ENCODE measurements around the gene OLFM2.

DNA sequence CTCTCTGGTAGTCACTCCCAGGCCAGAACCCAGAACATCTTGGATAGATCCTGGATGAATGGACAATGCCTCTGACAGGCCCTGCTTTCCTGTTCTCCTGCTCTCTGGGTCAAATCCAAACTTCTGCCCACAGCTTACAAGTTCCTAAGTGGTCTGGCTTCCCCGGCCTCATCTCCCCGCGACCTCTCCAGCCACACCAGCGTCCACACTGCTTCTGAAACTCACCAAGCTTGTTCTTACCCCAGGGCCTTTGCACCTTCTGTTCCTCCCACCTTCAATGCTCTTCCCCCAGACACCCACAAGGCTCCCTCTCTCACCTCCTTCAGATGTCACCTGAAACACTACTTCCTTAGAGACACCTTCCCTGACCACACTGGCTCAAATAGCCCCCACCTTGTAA, 3.5 kb downstream of the OLFM2 start:
- TF ChIP-seq, protein P1, sequence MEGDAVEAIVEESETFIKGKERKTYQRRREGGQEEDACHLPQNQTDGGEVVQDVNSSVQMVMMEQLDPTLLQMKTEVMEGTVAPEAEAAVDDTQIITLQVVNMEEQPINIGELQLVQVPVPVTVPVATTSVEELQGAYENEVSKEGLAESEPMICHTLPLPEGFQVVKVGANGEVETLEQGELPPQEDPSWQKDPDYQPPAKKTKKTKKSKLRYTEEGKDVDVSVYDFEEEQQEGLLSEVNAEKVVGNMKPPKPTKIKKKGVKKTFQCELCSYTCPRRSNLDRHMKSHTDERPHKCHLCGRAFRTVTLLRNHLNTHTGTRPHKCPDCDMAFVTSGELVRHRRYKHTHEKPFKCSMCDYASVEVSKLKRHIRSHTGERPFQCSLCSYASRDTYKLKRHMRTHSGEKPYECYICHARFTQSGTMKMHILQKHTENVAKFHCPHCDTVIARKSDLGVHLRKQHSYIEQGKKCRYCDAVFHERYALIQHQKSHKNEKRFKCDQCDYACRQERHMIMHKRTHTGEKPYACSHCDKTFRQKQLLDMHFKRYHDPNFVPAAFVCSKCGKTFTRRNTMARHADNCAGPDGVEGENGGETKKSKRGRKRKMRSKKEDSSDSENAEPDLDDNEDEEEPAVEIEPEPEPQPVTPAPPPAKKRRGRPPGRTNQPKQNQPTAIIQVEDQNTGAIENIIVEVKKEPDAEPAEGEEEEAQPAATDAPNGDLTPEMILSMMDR (IDR thresholded peaks at IDR 0.05 in 4 of 5, conservative IDR thresholded peaks at IDR 0.05 in 1 of 5), result no peak
- no peak for TF ChIP-seq POLR2A (IDR thresholded peaks at IDR 0.05)
